DMS153 (cell line): Measurements from ENCODE around the gene TMEM165.

ENCODE experiments used
- DNase-seq: peaks from one replicate; lab custom pipeline; 2025; lab: John Stamatoyannopoulos, UW

The TMEM165 gene

DNA sequence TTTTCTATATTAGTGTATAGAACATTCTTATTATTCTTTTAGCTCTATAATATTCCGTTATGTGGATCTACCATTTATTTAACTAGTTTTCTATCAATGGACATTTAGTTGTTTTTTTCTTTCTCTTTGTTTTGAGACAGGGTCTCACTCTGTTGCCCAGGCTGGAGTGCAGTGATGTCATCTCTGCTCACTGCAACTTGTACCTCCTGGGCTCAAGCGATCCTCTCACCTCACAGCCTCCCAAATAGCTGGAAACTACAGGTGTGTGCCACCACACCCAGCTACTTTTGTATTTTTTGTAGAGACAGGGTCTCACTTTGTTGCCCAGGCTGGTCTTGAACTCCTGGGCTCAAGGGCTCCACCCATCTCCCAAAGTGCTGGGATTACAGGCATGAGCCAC, 10.8 kb downstream of the TMEM165 start:
- DNase-seq, result no peak

DNA sequence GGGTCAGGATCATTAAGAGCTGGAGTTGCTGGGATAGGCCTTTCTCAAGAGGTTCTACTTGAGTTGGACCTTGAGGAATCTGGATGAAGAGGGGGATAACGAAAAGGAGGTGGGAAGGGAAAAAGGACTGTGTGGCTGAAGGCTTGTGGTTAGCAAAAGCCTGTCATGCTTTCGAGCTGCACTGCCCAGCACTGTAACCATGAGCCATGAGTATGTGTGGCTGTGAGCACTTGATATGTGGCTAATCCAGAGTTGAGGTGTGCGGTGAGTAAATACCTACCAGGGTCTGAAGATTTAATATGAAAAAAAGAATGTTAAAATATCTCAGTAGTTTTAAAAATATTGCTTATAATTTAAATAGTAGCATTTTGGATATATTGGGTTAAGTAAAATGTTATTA, 11.4 kb downstream of the TMEM165 start:
- DNase-seq, result no peak

GRCh38 chr4:55407764-55408163, 12.0 kb downstream of the TMEM165 start:
- no peak for DNase-seq

DNA sequence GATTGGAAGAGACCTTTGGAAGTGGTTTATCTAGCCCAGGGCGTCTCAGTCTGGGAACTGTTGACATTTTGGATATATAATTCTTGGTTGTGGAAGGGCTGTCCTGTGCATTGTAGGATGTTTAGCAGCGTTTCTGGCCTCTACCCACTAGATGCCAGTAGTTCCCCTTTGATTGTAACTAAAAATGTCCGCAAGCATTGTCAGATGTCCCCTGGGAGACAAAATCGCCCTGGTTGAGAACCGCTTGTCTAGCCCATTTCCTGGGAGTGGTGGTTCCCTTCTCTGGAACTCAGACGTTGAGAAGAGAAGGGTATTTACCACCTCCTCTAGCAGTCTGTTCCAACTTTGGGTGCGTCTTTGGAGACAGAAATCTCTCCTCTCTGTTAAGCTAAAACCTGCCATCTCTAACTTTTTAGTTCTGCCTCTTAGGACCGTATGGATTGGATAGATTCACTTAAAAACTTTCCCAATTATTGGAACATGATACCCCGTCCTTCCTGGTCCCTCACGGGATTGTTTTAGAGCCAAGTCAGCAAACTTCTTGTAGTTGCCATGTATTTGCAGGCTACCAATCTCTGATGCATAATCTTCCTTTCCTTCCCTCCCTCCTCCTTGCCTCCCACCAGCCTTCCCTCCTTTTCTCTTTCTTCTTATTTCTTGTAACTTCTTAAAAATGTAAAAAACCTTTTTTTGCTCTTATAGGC, 13.9 kb downstream of the TMEM165 start:
- no peak for DNase-seq

DNA sequence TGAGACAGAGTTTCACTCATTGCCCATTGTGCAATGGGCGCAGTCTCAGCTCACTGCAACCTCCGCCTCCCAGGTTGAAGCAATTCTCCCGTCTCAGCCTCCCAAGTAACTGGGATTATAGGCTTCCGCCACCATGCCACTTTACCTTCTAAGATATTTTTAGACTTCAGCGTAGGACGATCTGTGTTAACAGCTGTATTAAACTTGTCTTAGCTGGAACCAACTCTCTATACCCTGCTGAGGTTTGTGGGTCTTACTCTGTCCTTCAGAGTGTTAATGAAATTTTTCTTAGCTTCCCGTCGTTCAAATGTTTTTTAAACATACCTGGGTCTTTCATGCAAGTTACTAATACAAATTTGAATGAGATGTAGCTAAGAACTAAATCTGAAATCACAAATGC, 14.7 kb downstream of the TMEM165 start:
- no peak for DNase-seq

GRCh38 chr4:55411621-55412020, 15.9 kb downstream of the TMEM165 start:
- DNase-seq, result no peak

- DNase-seq, result no peak
Observed at GRCh38 chr4:55416176-55416575, 20.4 kb downstream of the TMEM165 start.

DNA sequence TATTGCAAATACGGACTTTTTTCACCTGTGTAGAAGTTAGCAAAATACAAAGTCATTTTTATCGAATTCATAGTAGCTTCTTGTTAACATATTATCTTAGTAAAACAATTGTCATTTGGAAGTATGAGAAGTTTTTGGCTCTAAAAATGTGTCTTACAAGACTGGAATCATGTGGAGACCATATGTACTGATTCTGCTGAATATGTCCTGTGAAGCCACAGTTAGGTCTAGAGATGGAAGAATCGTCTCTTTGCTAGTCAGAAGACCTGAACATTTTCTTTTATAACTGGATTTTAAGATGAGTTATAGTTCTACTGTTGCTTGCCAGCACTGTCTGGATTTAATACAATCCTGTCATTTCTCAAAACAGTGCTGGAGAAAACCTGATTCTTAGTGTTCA, 29.0 kb downstream of the TMEM165 start:
- no peak for DNase-seq

GRCh38 chr4:55431710-55432336, 36.1 kb downstream of the TMEM165 start:
- no peak for DNase-seq

DNA sequence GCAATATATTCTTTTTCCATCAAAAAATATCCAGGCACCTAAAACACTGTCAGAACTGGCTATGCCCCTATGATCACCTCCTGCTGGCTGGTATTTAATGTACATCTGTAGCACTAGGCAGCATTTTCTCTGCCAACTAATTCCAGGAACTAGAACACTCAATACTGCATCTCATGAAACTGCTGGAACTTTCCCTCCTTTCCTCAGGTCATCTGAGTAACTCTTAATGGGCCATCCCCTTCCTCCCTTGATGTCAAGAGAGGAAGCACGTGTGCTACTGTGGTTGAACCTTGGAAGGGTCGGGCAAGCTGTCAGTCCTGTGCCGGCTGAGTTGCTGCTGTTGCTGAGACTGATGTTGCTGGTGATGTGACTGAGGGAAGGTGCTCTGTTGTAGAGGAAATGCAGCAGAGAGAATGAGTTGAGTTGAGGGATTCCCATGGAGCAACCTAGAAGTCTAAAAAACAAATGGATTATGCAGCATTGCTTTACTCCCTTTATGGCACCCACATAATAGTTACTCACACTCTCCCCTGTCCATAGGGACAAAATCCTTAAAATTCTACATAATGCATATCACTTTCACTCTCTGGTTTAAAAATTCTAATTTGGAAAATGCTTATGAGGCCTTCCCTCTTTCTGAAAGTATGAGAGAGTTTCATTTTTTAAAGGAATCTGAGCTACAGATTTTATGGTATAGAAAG, 39.5 kb downstream of the TMEM165 start:
- DNase-seq, result no peak

GRCh38 chr4:55437356-55437796, 41.6 kb downstream of the TMEM165 start:
- no peak for DNase-seq

GRCh38 chr4:55437823-55438222, 42.1 kb downstream of the TMEM165 start:
- no peak for DNase-seq

GRCh38 chr4:55438314-55438713, 42.6 kb downstream of the TMEM165 start:
- DNase-seq, result no peak

GRCh38 chr4:55439023-55439422, 43.3 kb downstream of the TMEM165 start:
- no peak for DNase-seq

GRCh38 chr4:55440786-55441185, 45.0 kb downstream of the TMEM165 start:
- no peak for DNase-seq

DNA sequence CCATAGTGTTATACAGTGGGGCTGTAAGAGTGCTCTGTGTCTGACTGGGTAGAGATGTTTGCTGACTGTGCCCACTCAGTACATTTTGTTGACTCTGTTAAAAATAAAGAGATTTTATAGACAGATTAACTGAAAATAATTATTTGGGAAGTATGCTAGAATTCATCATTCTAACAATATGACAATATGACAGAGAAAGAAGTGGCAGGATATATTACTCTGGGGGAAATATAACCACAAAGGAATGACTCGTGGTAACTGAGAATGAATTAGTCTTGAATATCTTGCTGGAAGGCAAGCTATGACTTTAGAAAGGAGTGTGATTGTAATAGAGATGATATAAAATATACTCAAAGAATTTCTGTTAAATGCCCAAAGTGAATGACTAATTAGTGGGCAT, 46.8 kb downstream of the TMEM165 start:
- DNase-seq, result no peak

DNA sequence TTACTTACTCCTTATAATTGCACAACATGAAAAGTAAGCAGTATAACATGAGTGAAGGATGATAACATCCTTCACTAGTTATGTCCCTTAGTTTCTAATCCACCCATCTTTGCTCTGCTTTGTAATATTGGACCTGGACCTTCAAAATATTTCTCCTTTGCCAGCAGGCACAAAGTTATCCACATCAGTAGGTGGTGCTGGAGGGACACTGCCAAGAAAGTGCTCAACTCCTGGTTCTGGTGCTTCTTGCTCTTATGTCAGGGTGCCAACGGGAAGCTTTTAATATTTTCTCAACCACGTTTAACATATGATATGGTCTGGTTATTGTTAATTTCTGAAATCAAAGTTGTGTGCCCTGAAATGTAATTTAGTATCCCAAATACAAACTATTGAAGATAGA, 49.1 kb downstream of the TMEM165 start:
- DNase-seq, result no peak

DNA sequence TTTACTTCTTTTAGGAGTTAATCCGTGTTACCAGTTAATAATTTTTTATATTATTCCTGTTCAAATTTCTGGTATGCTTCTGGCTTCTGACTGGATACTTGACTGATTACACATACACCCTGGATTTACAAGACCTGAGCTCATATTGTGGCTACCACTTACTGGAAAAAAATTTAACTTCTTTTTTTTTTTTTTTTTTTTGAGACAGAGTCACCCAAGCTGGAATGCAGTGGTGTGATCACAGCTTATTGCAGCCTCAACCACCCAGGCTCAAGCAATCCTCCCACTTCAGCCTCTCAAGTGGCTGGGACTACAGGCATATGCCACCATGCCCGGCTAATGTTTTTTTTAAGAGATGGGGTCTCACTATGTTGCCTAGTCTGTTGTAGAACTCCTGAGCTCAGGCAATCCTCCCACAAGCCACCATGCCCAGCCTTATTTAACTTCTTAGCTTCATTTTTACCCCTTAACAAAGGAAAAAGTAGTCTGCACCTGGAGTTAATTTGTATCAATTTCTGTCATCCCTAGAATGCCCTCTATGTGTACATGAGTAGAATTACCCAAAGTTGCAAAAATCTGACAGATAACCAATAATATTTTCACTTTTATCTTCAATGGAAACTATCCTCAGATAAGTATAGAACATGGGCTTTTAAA, 50.3 kb downstream of the TMEM165 start:
- DNase-seq, result no peak

GRCh38 chr4:55446578-55446922, 50.8 kb downstream of the TMEM165 start:
- DNase-seq, result no peak

- DNase-seq, result no peak
Observed at GRCh38 chr4:55447108-55447708, 51.5 kb downstream of the TMEM165 start.

- no peak for DNase-seq
Observed at GRCh38 chr4:55447831-55448230, 52.1 kb downstream of the TMEM165 start.

GRCh38 chr4:55450566-55450965, 54.8 kb downstream of the TMEM165 start:
- DNase-seq, result no peak
